DMS79 treated with DMSO at 0.1 percent for 48 hours (cell line): ENCODE data around the gene WFDC2.

Source experiments
- DNase-seq: peaks from one replicate; lab custom pipeline; 2025; lab: John Stamatoyannopoulos, UW

The WFDC2 gene

DNA sequence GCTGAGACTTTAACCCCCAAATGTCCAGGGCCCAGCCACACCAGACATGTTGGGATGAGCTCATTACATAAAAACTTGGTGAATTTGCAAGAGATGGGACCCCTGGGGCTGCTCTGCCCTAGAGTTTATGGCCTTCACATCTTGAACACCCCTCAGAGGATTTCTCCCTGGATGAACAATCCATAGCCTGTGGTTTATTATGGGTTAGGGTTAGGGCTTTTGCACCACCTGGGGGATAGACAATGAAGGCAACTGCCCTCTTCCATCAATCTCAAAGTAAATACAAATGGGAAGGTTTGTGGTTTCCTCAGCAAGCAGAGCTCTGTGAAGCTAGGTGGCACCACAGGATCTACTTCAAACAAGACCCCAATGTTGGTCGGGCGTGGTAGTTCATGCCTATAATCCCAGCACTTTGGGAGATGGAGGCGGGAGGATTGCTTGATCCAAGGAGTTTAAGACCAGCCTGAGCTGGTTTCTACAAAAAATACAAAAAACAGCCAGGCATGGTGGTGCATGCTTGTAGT lies 28.5 kb downstream of the WFDC2 start:
- no peak for DNase-seq

DNA sequence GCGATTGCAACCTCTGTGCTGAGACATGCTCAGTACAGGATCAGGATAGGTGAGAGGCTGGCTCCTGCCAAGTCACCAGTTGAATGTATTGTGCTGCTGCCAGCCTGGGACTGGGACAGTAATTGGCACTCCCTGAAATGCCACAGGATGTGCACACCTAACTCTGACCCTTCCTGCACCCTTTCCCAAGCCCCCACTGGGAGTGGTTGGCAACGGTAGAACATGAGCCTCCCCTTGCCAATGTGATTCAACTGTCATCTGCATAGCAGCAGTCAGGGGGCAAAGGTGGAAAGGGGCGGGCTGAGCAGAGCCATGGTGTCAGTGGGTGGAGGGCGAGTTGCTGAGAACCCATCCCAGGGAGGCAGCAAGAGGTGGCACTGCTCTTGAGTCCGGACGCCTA lies 30.5 kb downstream of the WFDC2 start:
- no peak for DNase-seq

DNA sequence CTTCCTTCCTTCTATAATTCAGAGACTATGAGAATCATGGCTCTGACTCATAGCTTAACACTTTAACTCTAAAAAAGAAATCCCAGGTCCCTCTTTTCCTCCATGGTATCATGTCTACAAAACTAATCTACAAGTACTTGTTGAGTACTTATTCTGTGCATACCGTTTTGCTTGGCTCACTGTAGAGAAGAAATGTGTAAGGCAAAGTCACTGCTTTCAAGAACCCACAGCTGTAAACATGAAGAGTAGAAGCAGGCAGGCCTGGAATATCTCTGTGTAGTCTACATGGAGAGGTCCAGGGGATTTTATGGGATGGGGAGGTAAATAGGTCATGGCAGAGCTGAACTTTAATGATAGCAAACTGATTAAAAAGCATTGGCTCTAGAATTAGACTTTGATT lies 32.0 kb downstream of the WFDC2 start:
- no peak for DNase-seq

DNA sequence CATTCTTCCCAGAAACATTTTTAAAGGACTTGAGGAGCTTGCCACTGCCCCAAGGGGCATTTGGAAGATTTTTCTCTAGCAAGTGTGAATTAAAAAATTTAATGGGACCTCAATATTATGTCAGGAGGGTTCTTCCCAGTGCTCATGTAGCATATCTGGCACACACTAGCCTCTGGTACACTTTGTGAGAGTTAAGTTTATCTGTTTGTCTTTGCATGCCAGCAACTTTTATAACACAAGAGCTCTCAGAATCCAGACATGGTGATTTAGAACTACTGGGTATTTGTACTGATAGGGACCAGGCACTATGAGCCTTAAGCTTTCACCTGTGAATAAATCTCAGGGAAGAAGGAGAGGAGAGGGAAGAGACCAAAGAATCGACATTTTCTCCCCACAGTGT lies 33.0 kb downstream of the WFDC2 start:
- DNase-seq, result no peak

DNA sequence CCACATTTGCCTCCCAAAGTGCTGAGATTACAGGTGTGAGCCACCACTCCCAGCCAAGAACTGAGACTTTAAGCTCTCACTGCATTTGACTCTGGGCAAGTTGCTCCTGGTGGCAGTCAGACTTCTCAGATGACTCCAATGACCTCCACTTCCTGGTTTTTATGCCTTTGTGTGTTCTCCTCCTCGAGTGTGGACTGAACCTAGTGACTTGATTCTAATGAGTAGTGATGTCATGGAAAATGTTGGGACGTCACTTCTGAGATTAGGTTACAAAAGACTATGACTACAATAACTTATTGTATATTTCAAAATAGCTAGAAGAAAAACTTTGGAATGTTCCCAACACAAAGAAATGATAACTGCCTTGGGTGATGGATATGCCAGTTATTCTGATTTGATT lies 33.9 kb downstream of the WFDC2 start:
- no peak for DNase-seq

DNA sequence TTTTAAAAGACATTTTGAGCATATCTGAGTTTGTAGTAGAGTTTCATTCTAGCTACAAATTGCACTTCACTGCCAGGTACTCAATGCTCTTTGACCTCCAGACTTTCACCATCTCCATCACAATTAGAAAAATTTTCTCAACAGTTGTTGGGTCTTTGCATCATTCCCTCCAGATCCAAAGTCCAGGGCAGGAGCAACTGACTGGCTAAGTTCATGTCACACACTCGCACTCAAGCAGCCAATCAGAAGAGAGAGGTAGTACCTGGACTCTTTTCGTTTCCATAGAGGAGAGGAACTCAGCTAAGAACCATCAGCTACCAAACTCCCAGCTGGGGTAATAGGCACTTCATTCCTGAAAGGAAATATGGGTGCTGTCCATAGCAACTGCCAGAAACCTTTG lies 36.8 kb downstream of the WFDC2 start:
- no peak for DNase-seq

DNA sequence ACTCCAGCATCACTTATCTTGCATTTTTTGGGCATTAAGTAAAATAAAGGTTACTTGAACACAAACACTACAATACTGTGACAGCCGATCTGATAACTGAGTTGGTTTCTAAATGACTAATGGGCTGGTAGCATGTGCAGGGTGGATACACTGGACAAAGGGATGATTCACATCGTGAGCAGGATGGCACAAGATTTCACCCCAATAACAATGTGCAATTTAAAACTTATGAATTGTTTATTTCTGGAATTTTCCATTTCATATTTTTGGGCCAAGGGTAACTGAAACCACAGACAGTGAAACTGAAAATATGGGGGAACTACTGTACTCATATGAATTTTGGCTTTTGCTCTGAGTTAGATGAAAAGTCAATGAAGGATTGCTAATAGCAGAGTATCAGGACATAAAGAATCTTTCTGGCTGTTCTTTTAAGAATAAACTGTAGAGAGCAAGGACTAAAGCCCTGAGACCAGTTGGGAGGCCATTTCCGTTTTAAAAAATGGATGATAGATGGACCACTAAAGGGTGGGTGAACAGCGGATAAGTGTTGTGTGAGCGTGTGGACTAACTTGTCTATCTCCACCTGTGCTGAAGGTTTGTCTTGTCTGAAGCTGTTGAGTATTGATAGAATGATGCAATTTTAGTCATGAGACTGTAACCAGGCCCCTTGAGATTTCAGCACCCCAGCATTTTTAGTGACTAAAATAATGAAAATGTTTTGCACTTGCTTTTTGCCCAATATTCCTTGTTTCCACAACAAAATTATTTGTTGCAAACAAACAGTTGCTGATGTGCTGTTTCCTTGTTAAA lies 37.7 kb downstream of the WFDC2 start:
- no peak for DNase-seq

DNA sequence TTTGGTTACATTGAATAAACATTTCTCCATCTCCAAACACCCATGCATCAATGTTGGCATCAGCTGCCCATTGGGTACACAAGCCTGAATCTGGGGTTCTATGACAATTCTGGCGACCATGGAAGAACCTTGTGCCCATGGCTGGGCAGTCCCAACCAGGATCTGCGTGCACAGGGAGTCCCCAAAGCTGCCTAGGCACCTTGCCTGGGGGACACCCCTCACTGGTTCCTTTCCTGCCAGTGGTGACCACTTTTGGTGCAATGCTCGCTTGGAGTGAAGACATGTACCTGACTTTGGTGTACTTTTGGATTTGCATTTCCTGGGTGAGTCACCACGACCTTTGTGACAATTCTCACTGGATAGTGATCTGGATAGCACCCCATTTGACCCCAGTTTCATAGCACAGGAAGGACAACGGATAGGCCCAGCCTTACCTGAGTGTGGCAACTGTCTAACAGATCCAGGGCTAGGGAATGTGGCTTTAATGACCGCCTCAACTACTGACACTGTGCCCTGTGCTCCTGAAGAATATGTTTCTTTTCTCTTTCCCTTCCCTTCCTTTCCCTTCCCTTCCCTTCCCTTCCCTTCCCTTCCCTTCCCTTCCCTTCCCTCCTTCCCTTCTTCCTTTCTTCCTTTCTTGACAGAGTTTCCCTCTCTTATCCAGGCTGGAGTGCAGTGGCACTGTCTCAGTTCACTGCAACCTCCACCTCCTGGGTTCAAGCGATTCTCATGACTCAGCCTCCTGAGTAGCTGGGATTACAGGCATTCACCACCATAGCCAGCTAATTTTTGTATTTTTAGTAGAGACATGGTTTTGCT lies 38.7 kb downstream of the WFDC2 start:
- no peak for DNase-seq

DNA sequence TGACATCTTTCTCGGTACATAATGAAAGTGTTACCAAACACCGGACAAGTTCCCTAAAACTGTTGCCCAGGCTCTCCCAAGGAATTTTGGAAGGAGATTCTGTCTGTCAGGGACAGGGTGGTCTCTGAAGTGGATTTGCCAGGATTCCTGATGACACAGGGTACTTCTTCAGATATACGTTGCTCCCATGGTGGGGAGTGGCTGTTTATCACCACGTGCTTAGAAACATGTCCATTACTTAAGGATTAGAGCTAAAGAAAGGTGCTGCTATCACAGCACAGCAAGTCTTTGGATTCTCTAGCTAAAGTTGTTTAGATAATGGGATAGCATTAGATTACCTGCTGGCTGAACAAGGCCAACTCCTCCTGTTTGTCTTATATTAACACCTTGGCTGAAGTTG lies 39.5 kb downstream of the WFDC2 start:
- DNase-seq, result no peak

DNA sequence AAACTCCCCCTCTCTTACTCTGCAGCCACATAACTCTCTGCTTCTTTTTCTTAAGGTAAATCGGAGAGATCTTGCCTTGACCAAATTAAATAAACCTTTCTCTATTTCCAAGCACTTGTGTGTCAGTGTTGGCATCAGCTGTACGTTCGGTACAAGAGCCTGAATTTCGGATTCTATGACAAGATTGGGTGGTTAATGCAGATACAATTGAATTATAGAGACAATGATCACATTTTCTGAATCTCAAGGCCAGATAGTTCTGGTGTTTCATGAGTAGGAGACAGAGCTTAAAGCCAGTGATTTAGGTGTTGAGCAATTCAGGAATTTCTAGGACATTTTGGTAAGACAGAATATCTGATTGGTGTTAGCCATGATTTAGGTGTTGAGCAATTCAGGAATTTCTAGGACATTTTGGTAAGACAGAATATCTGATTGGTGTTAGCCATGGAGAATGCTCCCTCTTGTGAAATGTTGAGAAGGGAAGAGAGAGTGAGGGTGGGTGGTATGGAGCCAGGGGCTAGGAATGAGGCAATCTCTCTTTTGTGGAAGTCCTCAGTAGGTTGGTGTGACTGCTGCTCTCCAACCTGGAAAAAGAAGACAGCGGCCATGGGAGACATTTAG lies 40.8 kb downstream of the WFDC2 start:
- DNase-seq, result no peak

DNA sequence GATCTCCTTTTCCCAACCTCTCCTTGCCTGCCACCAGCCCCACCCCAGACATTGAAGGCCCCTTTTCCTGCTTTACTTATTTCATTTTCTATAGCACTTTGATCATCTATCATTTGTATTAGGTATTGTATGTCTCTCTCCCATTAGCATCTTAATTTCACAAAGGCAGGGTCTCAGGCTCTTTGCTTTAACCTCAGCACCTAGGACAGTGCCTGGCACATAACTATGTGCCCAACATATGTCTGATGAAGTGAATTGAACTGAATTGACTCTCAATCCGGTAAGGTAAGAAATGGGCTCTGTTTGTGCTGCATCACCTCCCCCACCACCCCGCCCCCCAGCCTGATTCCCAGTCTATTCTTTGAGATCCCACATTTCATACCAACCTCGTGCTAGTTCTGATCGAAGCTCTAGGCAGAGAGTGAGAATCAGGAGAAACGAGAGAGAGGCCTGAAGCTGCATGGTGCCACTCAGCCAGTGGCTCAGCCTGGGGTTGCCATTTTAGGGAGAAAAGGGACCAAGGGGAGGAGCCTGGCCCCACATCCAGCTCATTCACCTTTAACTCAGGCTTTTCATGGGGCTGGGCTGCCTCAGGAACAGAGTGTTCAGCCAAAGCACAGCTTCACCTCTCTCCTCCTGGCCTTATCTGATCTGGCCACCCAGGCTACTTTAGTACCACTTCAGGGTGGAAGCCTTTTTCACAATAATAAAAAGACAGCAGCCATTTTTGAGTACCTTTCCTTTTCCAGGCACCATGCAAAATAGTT lies 45.8 kb downstream of the WFDC2 start, which contains the start of gene SPINT3:
Gene SPINT3 (minus strand): TSS at position 476 of the 767 bp plus-strand sequence. CDS start 14 bp downstream, at position 462.
- no peak for DNase-seq

DNA sequence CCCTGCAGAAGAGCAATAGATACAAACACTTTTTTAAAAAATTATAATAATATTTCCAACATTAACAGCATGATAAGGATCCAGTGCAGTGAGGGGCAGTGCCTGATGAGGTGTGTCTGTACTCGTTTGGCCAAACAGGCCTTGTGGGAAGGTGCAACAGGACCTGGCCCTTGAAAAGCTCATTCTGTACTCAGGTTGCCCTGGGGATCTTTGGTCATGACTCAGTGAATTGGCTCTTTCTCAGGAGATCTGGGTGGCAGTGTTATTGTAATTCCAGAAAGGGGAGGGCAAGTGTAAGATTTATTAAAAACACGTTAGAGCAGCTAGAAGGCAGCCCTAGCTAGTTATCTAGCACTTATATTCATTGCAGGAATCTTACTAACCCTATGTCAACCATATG lies 48.7 kb downstream of the WFDC2 start:
- DNase-seq, result no peak

DNA sequence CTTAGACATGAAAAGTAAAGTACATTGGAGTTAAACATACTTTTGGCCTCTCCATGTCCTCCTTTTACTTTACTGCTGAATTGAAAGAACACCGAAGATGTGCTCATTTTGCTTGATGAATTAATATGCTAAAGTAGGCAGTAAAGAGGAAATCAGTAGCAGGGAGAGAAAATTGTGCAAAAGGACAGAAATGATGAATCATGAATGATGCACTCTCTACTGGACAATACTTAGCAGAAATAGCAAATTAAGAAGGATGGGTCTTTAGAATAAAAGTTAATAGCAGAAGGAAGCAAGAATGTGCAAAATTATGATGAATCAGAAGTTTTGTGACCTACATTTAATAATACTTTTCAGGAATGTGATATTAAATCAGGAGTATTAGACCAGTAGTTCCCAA lies 54.3 kb downstream of the WFDC2 start:
- no peak for DNase-seq

DNA sequence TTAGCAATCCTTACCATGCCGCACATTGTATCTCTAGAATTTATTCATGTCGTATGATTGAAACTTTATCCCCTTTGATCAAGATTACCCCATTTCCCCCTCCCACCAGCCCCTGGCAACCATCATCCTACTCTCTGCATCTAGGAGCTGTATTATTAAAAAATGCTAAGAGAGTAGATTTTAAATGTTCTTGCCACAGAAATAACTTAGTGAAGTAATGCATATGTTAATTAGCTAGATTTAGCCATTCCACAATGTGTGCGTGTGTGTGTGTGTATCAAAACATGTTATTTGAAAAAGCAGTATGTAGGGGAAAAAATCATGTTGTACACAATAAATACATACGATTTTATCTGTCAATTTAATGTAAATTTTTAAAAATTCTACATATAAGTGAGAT lies 57.7 kb downstream of the WFDC2 start:
- DNase-seq, result no peak
